Measurements from ENCODE around the gene SF3A2.

SF3A2 gene

GRCh38 chr19:2237869-2238153 lies 1.2 kb downstream of the SF3A2 start:
- peaks cover 60% of the 10 kb centered on the region for H3K36me3 Mint-ChIP-seq
- H3K27me3 Mint-ChIP-seq, result peaks cover 4% of the 10 kb centered on the region
- peaks cover 73% of the 10 kb centered on the region for H3K4me1 Mint-ChIP-seq
- peak overlapping the region; percentile 98 for H3K27ac Mint-ChIP-seq
- peak overlapping the region; percentile 98 for H3K4me3 Mint-ChIP-seq
- CTCF ChIA-PET, result interaction anchor here (1.1 to 3.7 kb wide), 6 partner anchors 16 to 154 kb away, joined by 3 to 16 read pairs (median 9); no protein-coding TSS in a partner anchor
- DNase-seq, result no peak
- H3K9me3 Mint-ChIP-seq, result no peaks in the 10 kb centered on the region

GRCh38 chr19:2239173-2239572 lies 2.5 kb downstream of the SF3A2 start:
- DNase-seq, result no peak
- peaks cover 67% of the 10 kb centered on the region for H3K4me1 Mint-ChIP-seq
- no peaks in the 10 kb centered on the region for H3K9me3 Mint-ChIP-seq
- peak overlapping the region; percentile 82 for H3K27ac Mint-ChIP-seq
- peak overlapping the region; percentile 98 for H3K4me3 Mint-ChIP-seq
- H3K27me3 Mint-ChIP-seq, result peaks cover 4% of the 10 kb centered on the region
- CTCF ChIA-PET, result interaction anchor here (1.0 to 3.7 kb wide), 6 partner anchors 14 to 93 kb away, joined by 3 to 16 read pairs (median 7); no protein-coding TSS in a partner anchor
- H3K36me3 Mint-ChIP-seq, result peaks cover 56% of the 10 kb centered on the region

- Mint-ChIP-seq H3K4me1 (peaks cover 58% of the 10 kb centered on the region), H3K36me3 (peaks cover 61% of the 10 kb centered on the region)
These were observed 3.4 kb downstream of the SF3A2 start for GRCh38 chr19:2239771-2240770.

GRCh38 chr19:2240881-2241760 lies 4.5 kb downstream of the SF3A2 start:
- H3K36me3 Mint-ChIP-seq, result peaks cover 59% of the 10 kb centered on the region
- H3K4me3 Mint-ChIP-seq, result peak overlapping the region; percentile 98
- DNase-seq, result no peak
- peaks cover 55% of the 10 kb centered on the region for H3K4me1 Mint-ChIP-seq
- CTCF ChIA-PET, result no interaction called here
- H3K27me3 Mint-ChIP-seq, result peaks cover 4% of the 10 kb centered on the region
- no peaks in the 10 kb centered on the region for H3K9me3 Mint-ChIP-seq
- peak overlapping the region; percentile 82 for H3K27ac Mint-ChIP-seq

More at GRCh38 chr19:2239771-2240770, 3.4 kb downstream of the SF3A2 start:
- Mint-ChIP-seq H3K27me3 (peaks cover 4% of the 10 kb centered on the region), H3K9me3 (no peaks in the 10 kb centered on the region), H3K27ac (peak overlapping the region; percentile 82), H3K4me3 (peak overlapping the region; percentile 98)
- peak; percentile 67 for DNase-seq
- CTCF ChIA-PET, result interaction anchor here (1.1 to 3.7 kb wide), 4 partner anchors 21 to 92 kb away, joined by 5 to 16 read pairs (median 10); no protein-coding TSS in a partner anchor

GRCh38 chr19:2242092-2242537 lies 5.5 kb downstream of the SF3A2 start:
- Mint-ChIP-seq H3K27ac (no peak overlapping the region), H3K4me1 (peaks cover 53% of the 10 kb centered on the region), H3K27me3 (no peaks in the 10 kb centered on the region), H3K36me3 (peaks cover 57% of the 10 kb centered on the region), H3K9me3 (no peaks in the 10 kb centered on the region), H3K4me3 (no peak overlapping the region)
- DNase-seq, result no peak
- CTCF ChIA-PET, result no interaction called here

GRCh38 chr19:2242816-2243215 lies 6.2 kb downstream of the SF3A2 start:
- no peak for DNase-seq
- CTCF ChIA-PET, result no interaction called here
- H3K36me3 Mint-ChIP-seq, result peaks cover 53% of the 10 kb centered on the region
- H3K27ac Mint-ChIP-seq, result no peak overlapping the region
- no peaks in the 10 kb centered on the region for H3K9me3 Mint-ChIP-seq
- H3K4me3 Mint-ChIP-seq, result no peak overlapping the region
- no peaks in the 10 kb centered on the region for H3K27me3 Mint-ChIP-seq
- H3K4me1 Mint-ChIP-seq, result peaks cover 47% of the 10 kb centered on the region

GRCh38 chr19:2243274-2244124 lies 6.9 kb downstream of the SF3A2 start:
- H3K36me3 Mint-ChIP-seq, result peaks cover 49% of the 10 kb centered on the region
- H3K27me3 Mint-ChIP-seq, result no peaks in the 10 kb centered on the region
- CTCF ChIA-PET, result no interaction called here
- no peaks in the 10 kb centered on the region for H3K9me3 Mint-ChIP-seq
- H3K4me3 Mint-ChIP-seq, result no peak overlapping the region
- no peak overlapping the region for H3K27ac Mint-ChIP-seq
- DNase-seq, result no peak
- H3K4me1 Mint-ChIP-seq, result peaks cover 40% of the 10 kb centered on the region

GRCh38 chr19:2244125-2244411 lies 7.4 kb downstream of the SF3A2 start:
- Mint-ChIP-seq H3K4me3 (no peak overlapping the region), H3K36me3 (peaks cover 44% of the 10 kb centered on the region), H3K9me3 (no peaks in the 10 kb centered on the region), H3K27me3 (peaks cover under 1% of the 10 kb centered on the region), H3K27ac (no peak overlapping the region), H3K4me1 (peaks cover 35% of the 10 kb centered on the region)
- CTCF ChIA-PET, result no interaction called here
- no peak for DNase-seq

- Mint-ChIP-seq H3K36me3 (peaks cover 41% of the 10 kb centered on the region), H3K4me1 (peaks cover 31% of the 10 kb centered on the region)
These were observed 7.9 kb downstream of the SF3A2 start for GRCh38 chr19:2244486-2244885.

GRCh38 chr19:2245273-2245672 lies 8.6 kb downstream of the SF3A2 start:
- Mint-ChIP-seq H3K27ac (no peak overlapping the region), H3K9me3 (no peaks in the 10 kb centered on the region), H3K4me1 (peaks cover 24% of the 10 kb centered on the region), H3K4me3 (no peak overlapping the region), H3K36me3 (peaks cover 37% of the 10 kb centered on the region), H3K27me3 (peaks cover 12% of the 10 kb centered on the region)
- CTCF ChIA-PET, result interaction anchor here (1.2 kb wide), 1 partner anchor 9 kb away, joined by 3 read pairs; no protein-coding TSS in a partner anchor
- no peak for DNase-seq

More at GRCh38 chr19:2244486-2244885, 7.9 kb downstream of the SF3A2 start:
- peaks cover 4% of the 10 kb centered on the region for H3K27me3 Mint-ChIP-seq
- CTCF ChIA-PET, result no interaction called here
- no peak for DNase-seq
- H3K27ac Mint-ChIP-seq, result no peak overlapping the region
- no peak overlapping the region for H3K4me3 Mint-ChIP-seq
- H3K9me3 Mint-ChIP-seq, result no peaks in the 10 kb centered on the region

- H3K4me3 Mint-ChIP-seq, result no peak overlapping the region
- H3K27ac Mint-ChIP-seq, result no peak overlapping the region
- CTCF ChIA-PET, result interaction anchor here (1.2 kb wide), 1 partner anchor 8 kb away, joined by 3 read pairs; no protein-coding TSS in a partner anchor
- peaks cover 17% of the 10 kb centered on the region for H3K27me3 Mint-ChIP-seq
- DNase-seq, result no peak
- H3K9me3 Mint-ChIP-seq, result no peaks in the 10 kb centered on the region
- H3K36me3 Mint-ChIP-seq, result peaks cover 30% of the 10 kb centered on the region
- peaks cover 16% of the 10 kb centered on the region for H3K4me1 Mint-ChIP-seq
These were observed 9.5 kb downstream of the SF3A2 start for GRCh38 chr19:2246014-2246620.

GRCh38 chr19:2246801-2247361 lies 10.3 kb downstream of the SF3A2 start:
- CTCF ChIA-PET, result no interaction called here
- Mint-ChIP-seq H3K36me3 (peaks cover 26% of the 10 kb centered on the region), H3K27me3 (peaks cover 23% of the 10 kb centered on the region), H3K4me1 (peaks cover 10% of the 10 kb centered on the region), H3K27ac (no peak overlapping the region), H3K4me3 (no peak overlapping the region), H3K9me3 (no peaks in the 10 kb centered on the region)
- no peak for DNase-seq

Measured in activated naive CD4-positive, alpha-beta T cell treated with anti-CD3 and anti-CD28 coated beads, Interleukin-2, amount 10 ng/mL, durations not matched to agents 7 days and 5 days (primary cell).